IMR-90 (cell line): ENCODE results near the gene TPCN1. TPM values are rescaled to one million over a fixed set of nuclear protein-coding genes. Genes with fewer than 3 reads are reported as not detected.

Source experiments
- ATAC-seq: fragments of 200-7000 bp; cut with Tn5 transposase; 2 replicates; pipeline ENCODE4 v1.9.1; 2020; ENCODE audit warnings: low read depth, mild to moderate bottlenecking, moderate library complexity
- BruUV-seq: library from RNA; stranded (reverse); fragments of 400-500 nt; replicated peaks from 2 replicates; lab custom pipeline; 2021; lab: Mats Ljungman, UMichigan
- CTCF ChIA-PET: fragments of 300-600 bp; formaldehyde crosslinking; extraction: SDS; loops from one replicate; lab custom pipeline; 2021; ENCODE audit warnings: antibody characterized with exemption; lab: Yijun Ruan, JAX
- POLR2A ChIA-PET: fragments of 300-600 bp; sonication (Branson Sonifier 250); formaldehyde crosslinking; loops from one replicate; lab custom pipeline; 2022; ENCODE audit warnings: antibody characterized with exemption; ENCODE audit not compliant: unreplicated experiment; lab: Charles Lee
- DNase-seq: peaks from one replicate; pipeline ENCODE4 v3.0.0; 2013
- H2AFZ ChIP-seq: replicated peaks from 2 replicates; pipeline ENCODE3; 2013; ENCODE audit warnings: low read length, mild to moderate bottlenecking; ENCODE audit not compliant: poor library complexity
- H2AK5ac ChIP-seq: 2 replicates; pipeline ENCODE4 v1.6.1; 2013; ENCODE audit warnings: low read depth, low read length, inconsistent platforms
- H2AK9ac ChIP-seq: replicated peaks from 2 replicates; pipeline ENCODE3; 2013; ENCODE audit warnings: mild to moderate bottlenecking, low read depth, low read length, moderate library complexity; ENCODE audit not compliant: poor library complexity
- H2BK120ac ChIP-seq: 2 replicates; pipeline ENCODE4 v1.6.1; 2013; ENCODE audit warnings: low read depth, low read length, inconsistent platforms
- H2BK15ac ChIP-seq: 3 replicates; pipeline ENCODE4 v1.6.1; 2013; ENCODE audit warnings: low read depth, low read length, inconsistent platforms
- H2BK20ac ChIP-seq: 2 replicates; pipeline ENCODE4 v1.6.1; 2013; ENCODE audit warnings: low read depth, mild to moderate bottlenecking, inconsistent platforms, low read length, moderate library complexity
- H2BK5ac ChIP-seq: 2 replicates; pipeline ENCODE4 v1.6.1; 2013; ENCODE audit warnings: mild to moderate bottlenecking, low read depth, low read length, inconsistent platforms; ENCODE audit not compliant: poor library complexity, severe bottlenecking
- H3K14ac ChIP-seq: replicated peaks from 2 replicates; pipeline ENCODE4 v1.6.1; 2013; ENCODE audit warnings: low read depth, low read length, inconsistent platforms
- H3K18ac ChIP-seq: 2 replicates; pipeline ENCODE4 v1.6.1; 2013; ENCODE audit warnings: low read depth, low read length, control low read depth
- H3K23ac ChIP-seq: 2 replicates; pipeline ENCODE4 v1.6.1; 2013; ENCODE audit warnings: low read depth, low read length, inconsistent platforms
- H3K27ac ChIP-seq: 2 replicates; pipeline ENCODE4 v1.5.1; 2013; ENCODE audit warnings: mild to moderate bottlenecking, control low read depth, low read length; ENCODE audit not compliant: insufficient read depth
- H3K27me3 ChIP-seq: 2 replicates; pipeline ENCODE4 v1.6.1; 2013; ENCODE audit warnings: low read length; ENCODE audit not compliant: control insufficient read depth, insufficient read depth
- H3K36me3 ChIP-seq: 2 replicates; pipeline ENCODE4 v1.6.1; 2013; ENCODE audit warnings: low read length, mixed read lengths; ENCODE audit not compliant: control insufficient read depth, insufficient read depth
- H3K4ac ChIP-seq: 2 replicates; pipeline ENCODE4 v1.6.1; 2013; ENCODE audit warnings: low read depth, low read length, inconsistent platforms
- H3K4me1 ChIP-seq: 2 replicates; pipeline ENCODE4 v1.6.1; 2013; ENCODE audit warnings: low read length, mixed read lengths; ENCODE audit not compliant: control insufficient read depth, insufficient read depth
- H3K4me2 ChIP-seq: 2 replicates; pipeline ENCODE4 v1.6.1; 2013; ENCODE audit warnings: low read depth, mild to moderate bottlenecking, control low read depth, low read length, moderate library complexity
- H3K4me3 ChIP-seq: 2 replicates; pipeline ENCODE4 v1.5.1; 2013; ENCODE audit warnings: low read depth, mild to moderate bottlenecking, control low read depth, low read length, moderate library complexity; ENCODE audit not compliant: insufficient read depth
- H3K56ac ChIP-seq: 2 replicates; pipeline ENCODE4 v1.6.1; 2013; ENCODE audit warnings: low read length, inconsistent platforms; ENCODE audit not compliant: insufficient read depth; ENCODE audit errors: extremely low read depth
- H3K79me1 ChIP-seq, 2 experiments: 2 replicates each; pipeline ENCODE4 v1.6.1; 2013; ENCODE audit warnings: low read length in 2 of 2, inconsistent platforms in 1 of 2, low read depth in 1 of 2
- H3K9ac ChIP-seq: 2 replicates; pipeline ENCODE4 v1.6.1; 2013; ENCODE audit warnings: low read depth, low read length, control low read depth
- H3K9me1 ChIP-seq: 2 replicates; pipeline ENCODE4 v1.6.1; 2013; ENCODE audit warnings: low read length, inconsistent platforms; ENCODE audit not compliant: insufficient read depth
- H3K9me3 ChIP-seq: 2 replicates; pipeline ENCODE4 v1.6.1; 2013; ENCODE audit warnings: low read length; ENCODE audit not compliant: control insufficient read depth, insufficient read depth
- H4K20me1 ChIP-seq: 2 replicates; pipeline ENCODE4 v1.6.1; 2013; ENCODE audit warnings: low read length, inconsistent platforms; ENCODE audit not compliant: insufficient read depth
- H4K5ac ChIP-seq: 2 replicates; pipeline ENCODE4 v1.6.1; 2013; ENCODE audit warnings: mild to moderate bottlenecking, low read depth, low read length, control low read depth
- H4K8ac ChIP-seq, 2 experiments: 2 replicates each; pipeline ENCODE4 v1.6.1; 2013; ENCODE audit warnings: low read depth in 2 of 2, low read length in 2 of 2, control low read depth in 1 of 2, inconsistent platforms in 1 of 2
- H4K91ac ChIP-seq: 2 replicates; pipeline ENCODE4 v1.6.1; 2013; ENCODE audit warnings: low read depth, low read length, inconsistent platforms; ENCODE audit not compliant: insufficient read depth
- BHLHE40 ChIP-seq: fragments of 150-350 bp; IDR thresholded peaks from 2 replicates; pipeline ENCODE4 v1.6.1; 2016; ENCODE audit warnings: mild to moderate bottlenecking, low read depth, low read length
- CEBPB ChIP-seq: IDR thresholded peaks from 2 replicates; pipeline ENCODE4 v1.6.1; 2012; ENCODE audit warnings: low read depth, low read length, improper control_type of control experiment
- FOS ChIP-seq: fragments of 150-350 bp; IDR thresholded peaks from 2 replicates; pipeline ENCODE4 v1.6.1; 2016; ENCODE audit warnings: low read depth, low read length
- MAZ ChIP-seq: IDR thresholded peaks from 2 replicates; pipeline ENCODE4 v1.6.1; 2012; ENCODE audit warnings: low read depth, mild to moderate bottlenecking, low read length, improper control_type of control experiment, moderate library complexity, borderline replicate concordance
- NFE2L2 ChIP-seq: fragments of 150-350 bp; IDR thresholded peaks from 2 replicates; pipeline ENCODE4 v1.6.1; 2016; ENCODE audit warnings: low read depth, mild to moderate bottlenecking, low read length
- POLR2A ChIP-seq: IDR thresholded peaks from 2 replicates; pipeline ENCODE4 v1.6.1; 2012; ENCODE audit warnings: mild to moderate bottlenecking, low read depth, low read length
- RAD21 ChIP-seq: IDR thresholded peaks from 2 replicates; pipeline ENCODE4 v1.6.1; 2012; ENCODE audit warnings: low read length, improper control_type of control experiment
- RCOR1 ChIP-seq: IDR thresholded peaks from 2 replicates; pipeline ENCODE4 v1.6.1; 2012; ENCODE audit warnings: mild to moderate bottlenecking, low read length, improper control_type of control experiment; ENCODE audit not compliant: insufficient replicate concordance
- RFX5 ChIP-seq: IDR thresholded peaks from 2 replicates; pipeline ENCODE4 v1.8.0; 2012; ENCODE audit warnings: low read depth, mild to moderate bottlenecking, low read length, moderate library complexity
- SMC3 ChIP-seq: fragments of 150-350 bp; IDR thresholded peaks from 2 replicates; pipeline ENCODE4 v1.6.1; 2016; ENCODE audit warnings: low read depth, mild to moderate bottlenecking, antibody characterized with exemption, low read length, moderate library complexity
- WGBS, 2 experiments: methylation state at CpG; one replicate each; pipeline versions ENCODE4 v1.1.5 to v1.1.7; 2013; ENCODE audit warnings: missing lambda C conversion rate in 2 of 2; ENCODE audit not compliant: insufficient read length in 1 of 2; ENCODE audit errors: extremely low coverage in 2 of 2; 5-methylcytosine and 5-hydroxymethylcytosine counted together
- dilution Hi-C: fragments of 300-500 bp; cut with HindIII; formaldehyde crosslinking; loops from one replicate; pipeline ENCODE4 v1.14.3; 2018; ENCODE audit warnings: low sequenced_read_pairs; ENCODE audit not compliant: unreplicated experiment
- in situ Hi-C: fragments of 300-500 bp; cut with MboI; formaldehyde crosslinking; loops from 3 replicates; pipeline ENCODE4 v1.14.3; 2019; ENCODE audit warnings: low sequenced_read_pairs, inconsistent platforms, mixed read lengths
- intact Hi-C: fragments of 100-400 bp; cut with micrococcal nuclease; formaldehyde crosslinking; loops from 2 replicates; pipeline ENCODE4 v1.10.0; 2022
- polyA plus RNA-seq, 3 experiments: library from polyadenylated mRNA; depleted of rRNA; stranded (reverse); fragments of >200 nt; gene quantifications; 2 replicates each; pipeline ENCODE4 v1.2.3, GENCODE V29; 2012; ENCODE audit warnings: low replicate concordance in 1 of 3
- total RNA-seq: library from RNA; depleted of rRNA; stranded (reverse); fragments of >200 nt; gene quantifications from 2 replicates; pipeline ENCODE4 v1.2.3, GENCODE V29; 2012
- TF ChIP-seq, protein P1 (sequence below): fragments of 150-350 bp; IDR thresholded peaks from 2 replicates; pipeline ENCODE4 v1.6.1; 2016; ENCODE audit warnings: low read depth, mild to moderate bottlenecking, low read length, moderate library complexity, borderline replicate concordance
- TF ChIP-seq, protein P2 (sequence below): conservative IDR thresholded peaks from 2 replicates; pipeline ENCODE4 v1.5.1; 2012; ENCODE audit warnings: mild to moderate bottlenecking, low read depth, low read length, improper control_type of control experiment
- TF ChIP-seq, protein P3 (sequence below): fragments of 150-350 bp; IDR thresholded peaks from 2 replicates; pipeline ENCODE4 v1.6.1; 2017; ENCODE audit warnings: mild to moderate bottlenecking, antibody characterized with exemption, low read length, low read depth

Gene TPCN1
- total and polyA plus RNA-seq, 2 of the 4 experiments (the other 2 are of a cell fraction) = 2.0 to 13.2 TPM

DNA sequence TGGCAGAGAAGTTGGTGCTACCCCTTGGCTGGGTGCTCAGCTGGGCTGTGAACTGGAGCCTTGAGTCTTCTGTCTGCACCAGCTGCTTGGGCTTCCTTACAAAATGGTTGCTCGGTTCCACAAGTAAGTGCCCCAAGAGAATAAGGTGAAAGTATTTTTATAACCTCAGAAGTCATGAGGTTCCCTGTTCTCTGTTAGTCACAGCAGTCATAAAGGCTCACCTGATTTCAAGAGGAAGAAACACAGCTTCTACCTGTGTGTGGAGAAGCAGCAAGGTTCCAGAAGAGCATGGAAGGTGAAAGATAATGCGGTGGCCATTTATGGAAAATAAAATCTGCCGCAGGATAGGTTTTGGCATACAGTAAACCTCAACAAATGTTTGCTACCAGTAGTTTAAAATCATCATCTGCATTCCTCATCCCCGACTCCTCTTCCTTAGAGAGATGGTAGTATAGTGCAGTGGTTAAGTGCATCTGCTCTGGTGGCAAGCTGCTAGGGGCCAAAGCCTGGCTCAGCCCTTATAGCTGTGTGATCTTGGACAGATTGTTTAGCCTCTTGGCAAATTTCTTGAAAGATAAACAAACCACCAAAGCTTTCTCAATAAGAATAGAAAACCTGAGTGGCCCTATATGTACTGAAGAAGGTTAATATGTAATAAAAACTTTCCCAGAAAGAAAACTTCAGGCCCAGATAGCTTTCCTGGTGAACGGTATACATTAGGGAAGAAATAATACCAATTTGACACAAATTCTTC, 32.4 kb downstream of the TPCN1 start:
- intact Hi-C loops = no loop called here
- Histone ChIP-seq H3K4me1 (no peaks in the 10 kb centered on the region), H4K8ac (no peak overlapping the region), H2BK20ac (no peak overlapping the region), H4K20me1 (no peaks in the 10 kb centered on the region), H3K23ac (no peak overlapping the region), H3K4me3 (no peak overlapping the region), H3K36me3 (peaks cover 1% of the 10 kb centered on the region; the same call in 1 of the 2 replicates), H2AFZ (no peak overlapping the region), H3K27ac (no peak overlapping the region), H3K18ac (no peak overlapping the region), H2BK5ac (no peak overlapping the region), H3K9me3 (peaks cover 2% of the 10 kb centered on the region; the same call in 1 of the 2 replicates), H3K27me3 (no peaks in the 10 kb centered on the region), H2AK9ac (no peak overlapping the region), H4K91ac (no peak overlapping the region), H3K9me1 (0 out of 2 replicates have a peak, but pooled peaks cover 4% of the 10 kb centered on the region), H3K9ac (no peak overlapping the region), H3K4me2 (no peak overlapping the region), H3K56ac (no peak overlapping the region), H4K5ac (no peak overlapping the region), H3K4ac (no peak overlapping the region), H3K14ac (no peak overlapping the region), H2BK120ac (no peak overlapping the region), H2BK15ac (no peak overlapping the region), H2AK5ac (no peak overlapping the region), H3K79me1 (no peaks in the 10 kb centered on the region)
- no CpG with 5 or more reads among the region's 5 CpGs for WGBS, 2 experiments
- ChIA-PET POLR2A (no interaction called here), CTCF (no interaction called here)
- TF ChIP-seq POLR2A (no peak), RCOR1 (no peak), FOS (no peak), SMC3 (no peak), RAD21 (no peak), MAZ (no peak), CEBPB (no peak), RFX5 (no peak), NFE2L2 (no peak), BHLHE40 (no peak)
- TF ChIP-seq, protein P1, sequence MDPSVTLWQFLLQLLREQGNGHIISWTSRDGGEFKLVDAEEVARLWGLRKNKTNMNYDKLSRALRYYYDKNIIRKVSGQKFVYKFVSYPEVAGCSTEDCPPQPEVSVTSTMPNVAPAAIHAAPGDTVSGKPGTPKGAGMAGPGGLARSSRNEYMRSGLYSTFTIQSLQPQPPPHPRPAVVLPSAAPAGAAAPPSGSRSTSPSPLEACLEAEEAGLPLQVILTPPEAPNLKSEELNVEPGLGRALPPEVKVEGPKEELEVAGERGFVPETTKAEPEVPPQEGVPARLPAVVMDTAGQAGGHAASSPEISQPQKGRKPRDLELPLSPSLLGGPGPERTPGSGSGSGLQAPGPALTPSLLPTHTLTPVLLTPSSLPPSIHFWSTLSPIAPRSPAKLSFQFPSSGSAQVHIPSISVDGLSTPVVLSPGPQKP = no peak
- TF ChIP-seq, protein P2, sequence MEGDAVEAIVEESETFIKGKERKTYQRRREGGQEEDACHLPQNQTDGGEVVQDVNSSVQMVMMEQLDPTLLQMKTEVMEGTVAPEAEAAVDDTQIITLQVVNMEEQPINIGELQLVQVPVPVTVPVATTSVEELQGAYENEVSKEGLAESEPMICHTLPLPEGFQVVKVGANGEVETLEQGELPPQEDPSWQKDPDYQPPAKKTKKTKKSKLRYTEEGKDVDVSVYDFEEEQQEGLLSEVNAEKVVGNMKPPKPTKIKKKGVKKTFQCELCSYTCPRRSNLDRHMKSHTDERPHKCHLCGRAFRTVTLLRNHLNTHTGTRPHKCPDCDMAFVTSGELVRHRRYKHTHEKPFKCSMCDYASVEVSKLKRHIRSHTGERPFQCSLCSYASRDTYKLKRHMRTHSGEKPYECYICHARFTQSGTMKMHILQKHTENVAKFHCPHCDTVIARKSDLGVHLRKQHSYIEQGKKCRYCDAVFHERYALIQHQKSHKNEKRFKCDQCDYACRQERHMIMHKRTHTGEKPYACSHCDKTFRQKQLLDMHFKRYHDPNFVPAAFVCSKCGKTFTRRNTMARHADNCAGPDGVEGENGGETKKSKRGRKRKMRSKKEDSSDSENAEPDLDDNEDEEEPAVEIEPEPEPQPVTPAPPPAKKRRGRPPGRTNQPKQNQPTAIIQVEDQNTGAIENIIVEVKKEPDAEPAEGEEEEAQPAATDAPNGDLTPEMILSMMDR = no peak
- TF ChIP-seq, protein P3, sequence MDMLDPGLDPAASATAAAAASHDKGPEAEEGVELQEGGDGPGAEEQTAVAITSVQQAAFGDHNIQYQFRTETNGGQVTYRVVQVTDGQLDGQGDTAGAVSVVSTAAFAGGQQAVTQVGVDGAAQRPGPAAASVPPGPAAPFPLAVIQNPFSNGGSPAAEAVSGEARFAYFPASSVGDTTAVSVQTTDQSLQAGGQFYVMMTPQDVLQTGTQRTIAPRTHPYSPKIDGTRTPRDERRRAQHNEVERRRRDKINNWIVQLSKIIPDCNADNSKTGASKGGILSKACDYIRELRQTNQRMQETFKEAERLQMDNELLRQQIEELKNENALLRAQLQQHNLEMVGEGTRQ = no peak
- dilution Hi-C loops = no loop called here
- DNase-seq (no peak), ATAC-seq (no peak; the same call in 1 of the 2 replicates)
- no TSS peak for BruUV-seq
- in situ Hi-C loops = no loop called here
